ENCODE data around the gene TBX15. TPM values are rescaled to one million over a fixed set of nuclear protein-coding genes. Genes with fewer than 3 reads are reported as not detected.
"Not testable (repeated sequence)": the region's sequence is repeated elsewhere in the genome, so short reads cannot be mapped to it uniquely, and the experiment has no call there.

TBX15 gene
- polyA plus RNA-seq, 1 donor, result 60.9 TPM

GRCh38 chr1:118926261-118926660 is 61.9 kb downstream of the TBX15 start:
- DNase-seq (ENCODE audit: low read depth), result no peak

GRCh38 chr1:118925651-118926050 is 62.5 kb downstream of the TBX15 start:
- no peak for DNase-seq (ENCODE audit: low read depth)

GRCh38 chr1:118923319-118923718 is 64.8 kb downstream of the TBX15 start:
- DNase-seq (ENCODE audit: low read depth), result no peak

- DNase-seq (ENCODE audit: low read depth), result no peak
These were observed 66.1 kb downstream of the TBX15 start for GRCh38 chr1:118921994-118922393.

GRCh38 chr1:118920124-118920717 is 67.9 kb downstream of the TBX15 start:
- peak; percentile 29 for DNase-seq (ENCODE audit: low read depth)

DNA sequence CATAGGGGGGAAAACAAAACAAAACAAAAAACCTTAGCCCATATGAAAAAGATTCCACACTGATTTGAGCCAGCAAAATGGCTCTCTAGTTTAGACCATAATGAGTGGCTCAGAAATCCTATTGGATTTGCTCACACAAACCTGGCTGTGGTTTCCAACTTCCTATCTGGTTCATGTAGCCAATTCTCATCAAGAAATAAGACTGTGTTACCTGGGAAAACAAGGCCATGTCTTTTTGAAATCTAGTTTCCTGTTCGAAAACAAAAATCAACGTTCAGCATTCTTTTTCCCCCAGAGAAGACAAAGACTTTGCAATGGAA is 69.2 kb downstream of the TBX15 start:
- DNase-seq (ENCODE audit: low read depth), result no peak

- no peak for DNase-seq (ENCODE audit: low read depth)
These were observed 69.8 kb downstream of the TBX15 start for GRCh38 chr1:118918230-118918939.

GRCh38 chr1:118916346-118916745 is 71.8 kb downstream of the TBX15 start:
- DNase-seq (ENCODE audit: low read depth), result not testable (repeated sequence)

- DNase-seq (ENCODE audit: low read depth), result no peak
These were observed 73.6 kb downstream of the TBX15 start for GRCh38 chr1:118914379-118915161.

GRCh38 chr1:118913818-118914217 is 74.3 kb downstream of the TBX15 start:
- no peak for DNase-seq (ENCODE audit: low read depth)

- no peak for DNase-seq (ENCODE audit: low read depth)
These were observed 75.6 kb downstream of the TBX15 start for GRCh38 chr1:118912574-118912973.

- no peak for DNase-seq (ENCODE audit: low read depth)
These were observed 76.6 kb downstream of the TBX15 start for GRCh38 chr1:118911571-118911970.

DNA sequence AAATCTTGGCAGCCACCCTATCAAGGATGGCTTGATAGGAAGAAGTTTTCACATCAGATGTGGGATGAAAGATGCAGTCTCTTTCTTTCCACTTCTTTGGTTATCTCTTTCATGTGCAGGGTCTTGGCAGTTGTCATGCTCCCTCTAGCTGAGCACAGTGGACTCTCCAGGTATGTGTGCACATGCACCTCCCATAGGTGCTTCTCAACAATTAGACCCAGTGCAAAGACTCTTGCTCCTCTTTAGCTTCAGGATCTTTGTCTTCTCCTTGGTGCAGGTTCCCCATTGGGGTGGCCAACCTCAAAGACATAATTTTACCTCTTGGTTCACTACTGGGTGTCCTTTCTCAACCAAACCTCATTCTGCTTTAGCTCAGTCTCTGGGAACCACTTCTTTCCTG is 80.7 kb downstream of the TBX15 start:
- no peak for DNase-seq (ENCODE audit: low read depth)

GRCh38 chr1:118905671-118906070 is 82.5 kb downstream of the TBX15 start:
- DNase-seq (ENCODE audit: low read depth), result no peak

DNA sequence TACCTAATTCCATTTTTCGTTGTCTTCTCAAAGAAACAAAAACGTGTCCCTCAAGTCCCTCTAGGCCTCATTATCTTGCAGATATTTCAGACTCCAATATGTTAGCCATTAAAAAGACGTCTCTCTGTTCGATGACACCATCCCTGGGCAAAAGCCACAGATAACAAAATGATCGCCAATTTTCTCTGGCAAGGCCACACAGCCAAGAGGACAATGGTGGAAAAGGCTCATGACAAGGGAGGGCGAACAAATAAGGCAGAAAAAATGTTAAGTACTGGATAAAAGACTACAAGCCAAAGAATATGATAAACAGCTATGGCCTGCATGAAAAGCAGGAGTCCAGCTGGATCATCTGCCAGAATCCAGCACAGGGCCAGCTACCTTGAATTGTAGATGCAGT is 82.9 kb downstream of the TBX15 start:
- DNase-seq (ENCODE audit: low read depth), result peak; percentile 39

DNA sequence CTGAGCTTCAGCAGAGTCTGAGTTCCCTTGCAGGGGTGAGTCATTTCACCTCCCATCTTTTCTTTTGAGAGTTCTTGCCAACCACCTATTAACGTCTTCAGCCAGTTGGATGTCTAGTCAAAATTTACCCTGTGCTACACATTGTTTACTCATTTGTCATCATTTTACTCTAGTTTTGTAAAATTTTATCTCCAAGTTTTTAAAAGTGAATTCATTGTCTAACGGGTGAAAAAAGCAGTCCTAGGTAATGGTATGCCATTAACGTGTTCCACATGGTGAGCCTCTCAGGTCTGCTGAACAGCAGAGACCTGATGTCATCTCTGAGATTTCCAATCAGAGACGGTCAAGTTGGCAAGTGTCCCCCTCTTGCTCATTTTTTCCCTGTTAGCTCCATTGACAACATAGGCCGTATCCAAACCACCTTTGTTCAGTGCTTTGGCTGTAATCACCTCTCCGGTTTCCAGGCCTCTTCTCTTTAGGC is 85.4 kb downstream of the TBX15 start:
- peak; percentile 80 for DNase-seq (ENCODE audit: low read depth)

DNA sequence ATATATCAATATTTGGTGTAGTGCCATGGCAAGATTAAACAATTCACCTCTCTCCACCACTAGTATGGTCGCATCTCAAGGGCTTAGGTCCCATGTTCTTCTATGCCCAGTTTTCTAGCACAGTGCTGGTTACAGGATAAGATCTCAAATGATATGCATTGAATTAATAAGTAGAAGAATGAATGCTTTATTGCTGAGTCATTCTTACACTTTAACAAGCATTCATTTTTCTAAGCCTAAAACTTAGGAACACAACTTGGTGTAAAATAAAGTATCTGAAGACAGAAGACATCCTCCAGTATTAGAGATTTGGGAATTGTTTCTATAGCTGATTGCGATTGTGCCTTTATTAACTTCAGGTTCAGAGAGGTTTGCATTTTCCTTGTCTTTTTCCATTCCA is 85.8 kb downstream of the TBX15 start:
- no peak for DNase-seq (ENCODE audit: low read depth)

DNA sequence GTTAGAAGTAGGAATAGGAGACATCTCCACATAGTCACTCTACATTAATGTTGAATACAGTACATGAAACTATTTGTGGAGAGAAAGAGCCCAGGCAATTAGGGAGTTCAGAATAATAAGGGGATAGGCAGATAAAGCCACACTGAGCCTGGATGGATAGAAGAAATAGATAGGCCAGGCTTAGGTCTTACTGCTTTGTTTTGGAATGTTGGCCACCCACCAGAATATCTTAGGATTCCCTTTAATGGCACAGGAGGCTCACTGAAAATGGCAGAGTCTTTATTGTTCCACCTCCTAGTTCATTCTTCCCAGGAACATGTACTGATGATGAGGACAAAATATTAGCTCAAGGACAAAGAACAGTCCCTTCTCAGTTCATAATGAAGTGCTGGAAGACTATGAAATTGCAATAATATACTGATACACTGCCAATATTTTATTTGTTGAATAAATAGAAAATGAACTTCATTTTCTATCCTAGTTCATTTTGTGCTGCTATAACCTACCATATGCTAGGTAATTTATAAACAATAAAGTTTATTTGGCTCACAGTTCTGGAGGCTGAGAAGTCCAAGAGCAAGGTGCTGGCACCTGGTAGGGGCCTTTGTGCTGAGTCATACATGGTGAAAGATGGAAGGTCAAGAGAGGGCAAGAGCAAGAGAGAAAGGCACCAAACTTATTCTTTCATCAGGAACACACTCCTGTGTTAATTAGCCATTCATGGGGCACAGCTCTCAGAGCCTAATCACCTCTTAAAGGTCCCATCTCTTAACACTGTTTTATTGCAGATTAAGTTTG is 87.3 kb downstream of the TBX15 start:
- no peak for DNase-seq (ENCODE audit: low read depth)

GRCh38 chr1:118899340-118899739 is 88.8 kb downstream of the TBX15 start:
- no peak for DNase-seq (ENCODE audit: low read depth)

GRCh38 chr1:118898712-118899111 is 89.4 kb downstream of the TBX15 start:
- DNase-seq (ENCODE audit: low read depth), result no peak

GRCh38 chr1:118896416-118896815 is 91.7 kb downstream of the TBX15 start:
- no peak for DNase-seq (ENCODE audit: low read depth)

DNA sequence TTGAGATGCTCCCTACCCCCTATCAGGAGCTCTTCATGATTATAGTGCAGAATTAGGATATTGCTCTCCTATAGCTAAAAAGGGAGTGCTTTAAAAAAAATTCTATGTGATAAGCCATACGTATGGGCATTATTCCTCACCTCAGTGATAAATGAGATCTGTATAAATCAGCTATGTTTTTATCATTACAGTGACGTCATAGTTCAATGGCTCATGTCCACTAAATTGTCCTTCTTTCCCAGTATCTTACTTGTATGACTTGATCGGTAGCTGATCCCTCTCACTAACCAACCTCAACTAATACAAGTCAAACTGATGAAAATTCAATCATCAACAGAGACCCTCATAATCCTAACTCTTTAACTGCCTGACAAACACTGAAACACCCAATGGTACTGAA is 93.3 kb downstream of the TBX15 start:
- no peak for DNase-seq (ENCODE audit: low read depth)
